Mononuclear cell (primary cell): ENCODE measurements around the gene THSD7A. TPM values are rescaled to one million over a fixed set of nuclear protein-coding genes. Genes with fewer than 3 reads are reported as not detected.

Experiments
- H3K27me3 ChIP-seq: 2 replicates; pipeline ENCODE4 v1.6.0; 2011; ENCODE audit warnings: low read length, control low read depth; ENCODE audit not compliant: insufficient read depth
- H3K4me1 ChIP-seq: 2 replicates; pipeline ENCODE4 v1.5.1; 2011; ENCODE audit warnings: mild to moderate bottlenecking, low read length, control low read depth; ENCODE audit not compliant: insufficient read depth
- H3K4me3 ChIP-seq: 2 replicates; pipeline ENCODE4 v1.5.1; 2011; ENCODE audit warnings: mild to moderate bottlenecking, low read length, moderate library complexity
- H3K9me3 ChIP-seq: 2 replicates; pipeline ENCODE4 v1.5.1; 2011; ENCODE audit warnings: low read depth, mild to moderate bottlenecking, control low read depth, low read length
- total RNA-seq: library from RNA; depleted of rRNA; stranded (reverse); fragments of >200 nt; gene quantifications from one replicate; pipeline ENCODE4 v1.2.3, GENCODE V29; 2012

Gene THSD7A
- total RNA-seq, 1 donor = 0.10 TPM

DNA sequence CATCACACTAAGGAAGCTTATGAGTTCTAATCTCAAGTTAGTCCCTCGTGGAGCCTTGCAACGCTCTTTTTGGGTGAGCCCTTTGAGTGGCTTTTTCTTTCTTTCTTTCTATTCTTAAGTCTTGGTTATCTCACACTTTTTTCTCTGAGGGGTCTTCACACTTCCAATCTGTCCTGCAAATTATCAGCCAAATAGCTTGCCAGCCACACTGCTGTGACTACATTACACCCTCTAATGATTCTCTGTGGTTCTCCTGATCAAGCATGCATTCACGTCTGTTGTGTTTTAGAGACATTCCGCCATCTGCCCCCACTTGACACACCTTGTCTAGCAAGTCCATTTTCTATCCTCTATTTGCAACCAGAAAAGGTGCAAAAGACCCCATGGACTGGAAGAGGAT lies 340.2 kb downstream of the THSD7A start:
- no peaks in the 10 kb centered on the region for H3K27me3 ChIP-seq
- H3K9me3 ChIP-seq = no peaks in the 10 kb centered on the region
- H3K4me1 ChIP-seq = peaks cover 11% of the 10 kb centered on the region
- H3K4me3 ChIP-seq = no peak overlapping the region

DNA sequence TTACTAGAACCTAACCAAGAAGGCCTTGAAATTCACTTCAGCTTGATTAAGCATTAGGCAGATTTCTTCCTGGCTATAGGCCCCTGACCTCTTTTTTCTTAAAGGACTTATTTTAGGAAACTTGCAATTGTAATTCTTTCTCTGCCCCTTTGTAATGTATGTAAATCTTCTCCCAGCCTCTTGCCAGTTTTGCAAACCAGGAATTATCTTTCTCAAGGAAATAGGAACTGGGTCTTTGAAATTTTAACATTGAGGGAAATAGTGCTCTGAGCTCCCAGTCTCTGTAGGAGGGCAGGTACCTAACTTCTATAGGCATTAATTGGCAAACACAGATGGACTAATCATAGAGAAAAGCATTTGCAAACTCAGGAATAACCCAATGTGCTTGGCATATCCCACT lies 342.7 kb downstream of the THSD7A start:
- Histone ChIP-seq H3K4me1 (peaks cover 11% of the 10 kb centered on the region), H3K9me3 (no peaks in the 10 kb centered on the region), H3K4me3 (no peak overlapping the region)

DNA sequence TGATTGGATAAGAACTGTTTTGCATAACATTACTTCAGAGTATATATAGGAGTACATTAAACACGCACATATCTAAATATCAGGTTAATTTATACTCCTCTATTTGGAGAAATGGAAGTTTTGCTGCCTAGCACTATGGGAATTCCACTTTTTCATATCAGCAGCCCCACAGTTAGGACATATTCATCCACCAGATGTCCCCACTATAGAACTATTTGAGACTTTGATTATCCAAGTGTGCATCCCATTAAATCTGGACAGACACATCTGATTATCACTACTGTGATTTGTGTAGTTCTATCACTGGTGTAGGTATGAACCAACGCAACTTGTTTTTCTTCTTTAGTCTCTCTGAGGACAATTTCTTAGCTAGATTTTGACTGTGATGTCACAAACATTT lies 345.7 kb downstream of the THSD7A start:
- Histone ChIP-seq H3K9me3 (no peaks in the 10 kb centered on the region), H3K4me1 (no peaks in the 10 kb centered on the region), H3K4me3 (no peak overlapping the region), H3K27me3 (no peaks in the 10 kb centered on the region)

More for the DNA sequence above, 342.7 kb downstream of the THSD7A start:
- H3K27me3 ChIP-seq = no peaks in the 10 kb centered on the region

DNA sequence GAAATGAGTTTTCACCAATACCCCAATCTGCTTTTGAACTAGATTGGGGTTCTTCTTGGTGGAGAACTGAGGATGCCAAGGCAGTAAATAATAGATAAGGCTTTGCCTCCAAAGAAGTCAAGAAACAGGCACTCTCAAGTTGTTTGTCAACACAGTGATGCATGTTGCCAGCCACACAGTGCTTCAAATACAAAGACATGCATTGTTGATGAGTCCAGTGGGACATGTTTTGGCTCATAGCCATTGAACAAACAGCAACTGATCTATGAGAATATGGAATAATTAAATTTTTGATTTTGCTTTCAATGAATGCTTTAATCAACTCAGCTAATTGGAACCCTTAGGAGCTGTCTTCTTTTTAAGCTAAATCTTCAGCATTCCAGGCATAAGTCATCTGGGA lies 346.4 kb downstream of the THSD7A start:
- H3K4me1 ChIP-seq = no peaks in the 10 kb centered on the region
- no peaks in the 10 kb centered on the region for H3K9me3 ChIP-seq
- H3K4me3 ChIP-seq = no peak overlapping the region
- no peaks in the 10 kb centered on the region for H3K27me3 ChIP-seq

DNA sequence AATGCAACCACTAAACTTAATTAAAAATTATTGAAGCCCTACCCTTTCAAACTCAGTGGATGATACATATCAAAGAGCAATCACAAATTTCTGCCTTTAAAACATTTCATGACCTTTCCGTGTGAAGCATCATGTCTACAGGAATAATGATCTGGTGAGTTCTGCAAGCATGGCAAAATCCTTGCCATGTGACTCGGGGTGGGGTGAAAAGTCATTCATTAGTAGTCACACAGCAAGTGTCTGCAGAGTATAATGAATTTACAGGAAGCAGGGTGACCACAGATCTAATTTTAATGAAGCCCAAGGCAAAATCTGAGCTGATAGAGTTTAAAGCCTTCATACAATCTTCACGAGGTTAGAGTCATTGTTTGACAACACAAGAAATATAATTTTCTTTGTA lies 351.9 kb downstream of the THSD7A start:
- H3K4me1 ChIP-seq = no peaks in the 10 kb centered on the region
- H3K4me3 ChIP-seq = no peak overlapping the region
- H3K9me3 ChIP-seq = no peaks in the 10 kb centered on the region
- no peaks in the 10 kb centered on the region for H3K27me3 ChIP-seq

DNA sequence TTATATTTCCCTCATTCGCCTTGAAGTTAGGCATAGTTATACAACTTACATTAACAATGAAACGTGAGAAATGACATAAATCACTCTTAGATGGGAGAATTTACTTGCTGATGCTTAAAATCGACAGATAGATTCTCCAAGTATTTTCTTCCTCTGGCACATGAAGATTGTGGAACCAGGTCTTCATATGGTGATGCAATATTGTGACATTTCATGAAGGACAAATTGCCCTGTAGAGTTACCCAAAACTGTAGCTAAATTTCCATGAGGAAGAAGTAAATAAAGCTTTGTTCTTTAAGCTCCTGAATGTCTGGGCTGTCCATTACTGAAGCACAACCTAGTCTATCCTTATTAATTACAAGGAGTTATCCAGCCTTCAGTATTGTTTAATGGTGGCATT lies 353.1 kb downstream of the THSD7A start:
- no peaks in the 10 kb centered on the region for H3K27me3 ChIP-seq
- H3K9me3 ChIP-seq = no peaks in the 10 kb centered on the region
- no peak overlapping the region for H3K4me3 ChIP-seq
- no peaks in the 10 kb centered on the region for H3K4me1 ChIP-seq

DNA sequence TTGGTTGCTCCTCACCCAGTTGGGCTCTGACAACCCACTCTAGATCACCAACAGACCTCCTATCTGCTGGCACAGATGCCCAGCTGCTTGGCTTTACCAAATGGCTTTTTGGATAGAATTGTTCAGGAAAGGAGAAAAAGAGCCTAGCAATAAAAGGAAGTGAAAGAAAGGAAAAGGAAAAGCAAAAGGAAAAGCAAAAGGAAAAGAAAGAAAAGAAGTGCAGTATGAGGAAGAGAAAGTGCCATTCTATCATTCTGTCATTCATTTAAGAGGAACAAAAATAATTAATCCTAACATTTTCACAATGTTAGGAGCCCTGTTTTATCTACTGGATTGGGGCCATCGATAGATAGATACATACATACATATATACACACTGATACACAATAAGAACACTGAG lies 353.6 kb downstream of the THSD7A start:
- Histone ChIP-seq H3K4me1 (no peaks in the 10 kb centered on the region), H3K27me3 (no peaks in the 10 kb centered on the region), H3K9me3 (no peaks in the 10 kb centered on the region), H3K4me3 (no peak overlapping the region)

DNA sequence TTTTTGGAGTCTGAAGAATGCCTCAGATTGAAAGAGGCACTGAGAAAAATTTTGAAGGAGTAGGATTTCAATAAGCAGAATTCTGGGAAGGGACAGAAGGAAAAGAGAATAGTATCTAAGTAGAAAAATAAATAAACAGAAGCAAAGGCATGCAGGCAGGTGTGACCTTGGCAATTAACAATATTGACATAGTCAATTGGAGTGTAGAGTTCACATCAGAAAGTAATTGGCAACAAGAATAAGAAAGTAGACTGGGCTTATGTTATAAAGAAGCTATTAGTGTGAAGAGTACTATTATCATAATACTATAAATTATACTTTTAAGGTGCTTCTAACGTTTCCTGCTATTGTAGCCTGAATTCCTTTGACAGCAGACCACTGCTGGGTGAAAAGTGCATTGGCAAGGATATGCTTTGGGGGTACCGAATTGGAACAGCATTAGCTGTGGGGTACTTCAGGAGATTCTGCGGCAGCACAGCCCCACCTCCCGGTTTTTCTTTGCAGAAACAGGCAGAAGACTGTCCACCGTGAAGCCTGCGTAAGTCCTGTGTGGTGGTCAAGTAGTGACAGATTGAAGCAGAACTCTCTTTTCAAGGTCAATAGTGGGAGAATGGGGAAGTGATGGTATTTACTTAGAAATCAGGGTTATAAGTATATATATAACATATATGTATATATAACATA lies 357.0 kb downstream of the THSD7A start:
- no peaks in the 10 kb centered on the region for H3K27me3 ChIP-seq
- H3K4me1 ChIP-seq = no peaks in the 10 kb centered on the region
- H3K4me3 ChIP-seq = no peak overlapping the region
- no peaks in the 10 kb centered on the region for H3K9me3 ChIP-seq

DNA sequence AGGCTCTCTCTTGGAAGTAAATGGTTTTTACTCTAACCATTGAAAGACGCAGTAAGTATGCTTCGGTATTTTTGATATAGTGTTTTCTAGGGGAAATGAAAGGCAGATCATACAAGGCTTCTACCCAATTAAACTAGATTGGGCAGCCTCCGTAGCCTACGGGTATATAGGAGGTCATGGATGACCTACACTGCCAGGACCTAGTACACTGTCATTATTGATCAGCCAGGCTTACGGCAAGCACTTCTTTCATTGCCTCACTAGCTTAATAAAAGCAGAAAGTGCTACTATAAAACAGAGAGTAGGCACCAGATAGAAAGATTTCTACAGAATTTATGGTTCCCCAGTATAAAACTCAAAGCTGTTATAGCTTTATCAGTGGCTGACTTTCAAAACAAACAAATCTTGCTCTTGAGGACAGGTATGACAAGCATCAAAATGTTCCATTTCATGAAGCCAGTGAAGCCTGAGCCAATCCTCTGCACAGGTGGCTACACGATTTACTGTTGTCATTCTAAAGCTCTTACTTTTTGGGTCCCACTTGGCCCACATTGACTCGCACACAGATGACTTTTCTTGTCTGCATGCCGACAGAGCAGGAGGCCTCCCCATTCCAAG lies 358.1 kb downstream of the THSD7A start:
- H3K9me3 ChIP-seq = no peaks in the 10 kb centered on the region
- H3K4me3 ChIP-seq = no peak overlapping the region
- no peaks in the 10 kb centered on the region for H3K27me3 ChIP-seq
- H3K4me1 ChIP-seq = no peaks in the 10 kb centered on the region

DNA sequence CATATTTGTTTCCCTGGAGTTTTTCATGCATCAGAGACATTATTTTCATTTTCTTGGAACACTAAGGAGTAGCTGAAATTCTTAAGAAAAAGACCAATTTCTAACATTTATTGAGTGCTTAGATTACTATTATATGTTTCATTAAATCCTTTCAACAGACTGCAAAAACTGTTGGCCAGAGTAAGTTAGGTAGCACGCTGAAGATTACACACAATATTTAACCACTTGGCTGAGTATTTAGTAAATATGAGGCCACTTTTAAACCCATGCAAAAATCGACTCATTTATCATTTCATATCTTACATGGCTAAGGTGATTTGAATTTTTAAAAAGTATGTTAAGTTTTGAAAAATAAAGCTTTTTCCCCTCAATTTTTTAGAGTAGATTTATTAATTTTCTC lies 358.8 kb downstream of the THSD7A start:
- Histone ChIP-seq H3K4me1 (no peaks in the 10 kb centered on the region), H3K4me3 (no peak overlapping the region)

DNA sequence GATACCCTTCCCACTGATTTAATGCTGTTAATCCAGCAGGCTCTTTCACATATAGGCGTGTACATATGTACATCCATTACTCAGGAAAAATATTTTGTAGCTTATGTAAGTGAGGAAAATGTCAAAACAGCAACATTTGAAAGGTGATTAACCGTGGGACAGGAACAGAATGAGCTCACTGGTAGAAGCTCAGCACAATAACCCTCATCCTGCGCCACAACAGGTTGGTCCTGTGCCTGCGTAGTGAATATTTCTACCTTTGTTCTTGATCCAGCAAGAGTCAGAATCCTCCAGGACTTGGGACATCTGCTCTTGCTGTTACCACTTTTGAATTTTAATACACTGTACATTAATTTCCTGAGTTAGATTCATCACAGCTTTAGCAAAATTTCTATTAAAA lies 359.4 kb downstream of the THSD7A start:
- H3K4me3 ChIP-seq = no peak overlapping the region
- H3K4me1 ChIP-seq = no peaks in the 10 kb centered on the region
- H3K9me3 ChIP-seq = no peaks in the 10 kb centered on the region
- H3K27me3 ChIP-seq = no peaks in the 10 kb centered on the region

More for the DNA sequence above, 358.8 kb downstream of the THSD7A start:
- no peaks in the 10 kb centered on the region for H3K27me3 ChIP-seq
- H3K9me3 ChIP-seq = no peaks in the 10 kb centered on the region

DNA sequence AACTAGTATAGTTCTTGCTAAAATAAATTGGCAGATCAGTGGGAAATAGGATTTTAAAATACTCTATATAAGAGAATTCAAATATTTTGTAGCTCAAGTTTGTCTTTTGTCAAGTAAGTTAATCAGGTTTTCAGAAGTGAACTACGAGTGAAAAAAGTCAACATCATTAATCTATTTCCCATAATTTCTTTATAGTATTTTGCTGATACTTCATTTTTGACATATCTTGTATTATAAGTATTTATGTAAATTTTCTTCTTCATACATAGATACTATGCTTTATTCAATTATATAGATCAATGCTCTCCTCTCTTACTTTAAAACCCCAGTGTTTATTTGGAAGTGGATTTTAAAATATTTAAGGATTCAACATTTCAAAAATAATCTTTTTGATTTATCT lies 360.7 kb downstream of the THSD7A start:
- H3K4me3 ChIP-seq = no peak overlapping the region
- no peaks in the 10 kb centered on the region for H3K9me3 ChIP-seq
- no peaks in the 10 kb centered on the region for H3K27me3 ChIP-seq
- no peaks in the 10 kb centered on the region for H3K4me1 ChIP-seq

DNA sequence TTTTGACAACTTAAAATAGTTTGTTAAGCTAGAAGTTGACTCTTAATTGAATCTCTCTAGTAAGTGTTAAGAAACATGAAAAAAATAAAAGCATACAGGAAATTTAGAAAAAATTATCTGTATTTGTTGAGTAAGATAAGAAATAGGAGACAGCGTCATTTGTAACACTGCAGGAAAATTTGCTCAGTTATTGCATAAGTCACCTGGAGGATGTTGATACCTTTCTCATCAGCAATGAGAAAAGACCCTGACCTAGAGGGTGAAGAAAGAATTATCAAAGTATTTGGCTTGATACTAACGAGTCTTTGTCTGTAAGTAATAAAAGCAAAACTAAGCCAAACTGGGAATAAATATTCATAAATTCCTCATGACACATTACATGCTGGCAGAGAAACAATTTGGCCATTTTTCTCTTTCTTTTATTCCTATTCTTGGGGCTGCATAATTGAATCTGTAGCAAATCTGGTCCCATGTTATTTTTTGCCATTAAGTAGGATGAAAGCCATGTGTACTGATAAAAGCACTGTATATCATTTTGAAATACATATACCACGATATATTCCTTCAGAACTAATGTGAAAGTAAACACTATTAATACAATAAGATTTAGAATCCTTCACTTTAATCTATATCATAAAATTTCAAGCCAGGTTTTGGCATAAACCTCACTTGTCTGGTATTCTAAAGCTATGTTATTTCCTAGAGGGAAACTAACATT lies 362.8 kb downstream of the THSD7A start:
- Histone ChIP-seq H3K27me3 (no peaks in the 10 kb centered on the region), H3K4me3 (no peak overlapping the region), H3K4me1 (no peaks in the 10 kb centered on the region), H3K9me3 (no peaks in the 10 kb centered on the region)

DNA sequence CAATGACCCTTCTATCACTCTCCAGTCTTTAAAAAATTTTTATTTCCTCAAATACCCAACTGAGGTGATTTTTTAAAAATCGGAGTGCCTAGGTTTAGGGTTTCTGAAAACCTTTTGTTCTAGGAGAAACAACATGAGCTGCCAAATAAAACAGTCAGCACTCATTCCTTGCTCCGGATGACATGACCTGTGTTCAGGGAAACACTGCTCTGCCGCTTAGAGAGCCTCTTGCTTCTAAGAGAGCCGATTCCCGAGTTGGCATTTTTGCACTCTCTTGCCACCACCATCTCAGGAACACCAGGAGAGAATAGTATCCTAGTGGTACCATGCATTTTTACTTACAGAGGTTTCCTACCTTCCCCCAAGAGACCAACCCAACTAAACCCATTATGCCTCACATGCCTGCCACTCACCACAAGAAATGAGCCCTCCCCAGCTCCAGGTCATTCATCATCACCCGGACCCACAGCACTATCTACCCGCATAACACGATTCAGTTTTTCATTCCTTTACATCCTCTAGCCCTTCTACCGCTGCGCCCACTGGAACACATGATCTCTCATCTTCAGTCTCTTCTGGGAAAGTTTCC lies 365.4 kb downstream of the THSD7A start:
- no peak overlapping the region for H3K4me3 ChIP-seq
- H3K4me1 ChIP-seq = no peaks in the 10 kb centered on the region
- H3K27me3 ChIP-seq = no peaks in the 10 kb centered on the region
- H3K9me3 ChIP-seq = no peaks in the 10 kb centered on the region

DNA sequence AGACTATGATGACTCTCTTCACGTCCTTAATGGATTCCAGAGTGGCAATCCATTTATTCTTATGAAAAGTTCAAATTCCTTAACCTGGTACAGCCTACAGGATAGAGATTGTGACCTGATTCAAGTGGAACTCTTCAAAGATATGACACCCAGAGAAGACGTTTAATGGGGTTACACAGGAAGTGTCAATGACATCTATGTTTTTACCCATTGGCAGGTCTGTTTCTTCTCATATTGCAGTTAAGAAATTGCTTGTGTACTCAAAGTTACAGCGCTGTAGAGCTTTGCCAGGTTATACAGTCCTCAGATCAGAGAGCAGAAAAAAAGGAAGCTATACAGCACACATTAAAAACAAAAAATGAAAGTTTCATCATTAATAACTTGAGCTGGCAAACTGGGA lies 367.4 kb downstream of the THSD7A start:
- Histone ChIP-seq H3K9me3 (no peaks in the 10 kb centered on the region), H3K27me3 (no peaks in the 10 kb centered on the region), H3K4me3 (no peak overlapping the region), H3K4me1 (no peaks in the 10 kb centered on the region)
